Right lobe of liver (tissue), 6 donors: ENCODE data around the gene FIBP. TPM values are rescaled to one million over a fixed set of nuclear protein-coding genes. Genes with fewer than 3 reads are reported as not detected.

Experiments
- ATAC-seq, 4 donors: fragments of 200-7000 bp; cut with Tn5 transposase; one replicate each; pipeline ENCODE4 v1.9.1; 2020; ENCODE audit warnings: mild to moderate bottlenecking in 4 of 4, moderate library complexity in 4 of 4
- DNase-seq, 3 donors: peaks; one replicate each; pipeline ENCODE4 v3.0.0-alpha.2; 2020
- H3K27ac ChIP-seq, 3 donors: fragments of 200-600 bp; one replicate each; pipeline ENCODE4 v1.8.0; 2022
- H3K27me3 ChIP-seq, 2 donors: fragments of 200-600 bp; one replicate each; pipeline ENCODE4 v1.8.0; 2022
- H3K36me3 ChIP-seq, 4 donors: fragments of 200-600 bp; sonication (generic) in 1 of 4; one replicate each; pipeline versions ENCODE4 v1.5.1 to v1.8.0; 2017 to 2022; ENCODE audit warnings: control low read depth in 1 of 4
- H3K4me1 ChIP-seq, 4 donors: fragments of 200-600 bp; sonication (generic) in 1 of 4; one replicate each; pipeline versions ENCODE4 v1.5.1 to v1.8.0; 2017 to 2022; ENCODE audit warnings: control low read depth in 1 of 4
- H3K4me3 ChIP-seq, 3 donors: fragments of 200-600 bp; one replicate each; pipeline ENCODE4 v1.8.0; 2022
- H3K9me3 ChIP-seq, 4 donors: fragments of 200-600 bp; sonication (generic) in 1 of 4; one replicate each; pipeline versions ENCODE4 v1.5.1 to v1.8.0; 2017 to 2022; ENCODE audit warnings: control low read depth in 1 of 4
- CTCF ChIP-seq, 4 donors: fragments of 200-600 bp in 3 of 4; fragments of 450-650 bp in 1 of 4; IDR thresholded peaks; one replicate each; pipeline versions ENCODE4 v1.5.1 to v1.8.0; 2016 to 2022; ENCODE audit warnings: antibody characterized with exemption in 4 of 4, mild to moderate bottlenecking in 2 of 4
- POLR2A ChIP-seq: fragments of 450-650 bp; IDR thresholded peaks from one replicate; pipeline ENCODE4 v1.6.1; 2017; ENCODE audit warnings: antibody characterized with exemption, mild to moderate bottlenecking
- WGBS: methylation state at CpG from one replicate; pipeline ENCODE4 v1.1.6; 2018; ENCODE audit warnings: low coverage, low lambda C conversion rate; ENCODE audit not compliant: insufficient coverage; ENCODE audit errors: missing lambda C conversion rate; 5-methylcytosine and 5-hydroxymethylcytosine counted together
- intact Hi-C, 2 donors: fragments of 100-400 bp; cut with DNase I; formaldehyde crosslinking; loops; one replicate each; pipeline versions ENCODE4 v1.11.2 to v1.14.1; 2022
- total RNA-seq, 6 experiments: library from RNA; depleted of rRNA in 2 of 6; stranded (reverse); fragments of >200 nt in 2 of 6; fragmentation: NEBNext Ultra II Directional in 3 of 6; extraction: Animal tissue kit (Norgen Biotek cat#: 25700) in 3 of 6; gene quantifications; one replicate each; pipeline versions ENCODE4 v1.1.0 to v1.2.4, GENCODE V29; 2016 to 2023
- donor health status: DM: no; HTN: yes; CAD: no.
- donor health status: DM: no; HTN: no; CAD: no.
- donor health status: DM: no; HTN: no; CAD: no.
- donor health status: DM: no; HTN: yes; CAD: no.
- donor health status: DM: no; HTN: yes; CAD: no.

FIBP gene
- total RNA-seq, 6 experiments from 2014 or later, result 19.4 to 66.1 (median 23.3) TPM

GRCh38 chr11:65898656-65899355, 10.5 kb upstream of the FIBP start:
- WGBS, result 80% methylated on average over 8 of the region's 28 CpGs
- DNase-seq (no peak), ATAC-seq (no peak)
- intact Hi-C loops, result no loop called here
- TF ChIP-seq POLR2A, result no peak
- TF ChIP-seq CTCF (IDR thresholded peaks at IDR 0.05), result no peak
- Histone ChIP-seq H3K27ac (no peak overlapping the region), H3K36me3 (no peaks in the 10 kb centered on the region), H3K9me3 (no peaks in the 10 kb centered on the region), H3K4me1 (peaks cover 0 to 9% (median 3%) of the 10 kb centered on the region in 4 donors), H3K27me3 (no peaks in the 10 kb centered on the region), H3K4me3 (peak overlapping the region; percentile 40 to 49 (median 47))

GRCh38 chr11:65897020-65897471, 8.8 kb upstream of the FIBP start:
- 94% methylated on average over 3 of the region's 4 CpGs for WGBS
- no peaks in the 10 kb centered on the region for H3K27me3 ChIP-seq
- H3K9me3 ChIP-seq, result no peaks in the 10 kb centered on the region
- TF ChIP-seq CTCF (IDR thresholded peaks at IDR 0.05) (no peak), POLR2A (no peak)
- ATAC-seq, result no peak
- H3K36me3 ChIP-seq, result no peaks in the 10 kb centered on the region
- no peak overlapping the region for H3K4me3 ChIP-seq
- peaks cover 0 to 9% (median 3%) of the 10 kb centered on the region in 4 donors for H3K4me1 ChIP-seq
- intact Hi-C loops, result no loop called here
- no peak for DNase-seq
- no peak overlapping the region for H3K27ac ChIP-seq

- H3K27ac ChIP-seq, result no peak overlapping the region
- intact Hi-C loops, result no loop called here
- H3K27me3 ChIP-seq, result no peaks in the 10 kb centered on the region
- H3K4me3 ChIP-seq, result no peak overlapping the region
- no peaks in the 10 kb centered on the region for H3K36me3 ChIP-seq
- H3K9me3 ChIP-seq, result no peaks in the 10 kb centered on the region
- no peak for ATAC-seq
- no peak for DNase-seq
- 90% methylated on average over 9 of the region's 14 CpGs for WGBS
- H3K4me1 ChIP-seq, result peaks cover 0 to 13% (median 3%) of the 10 kb centered on the region in 4 donors
- TF ChIP-seq CTCF (IDR thresholded peaks at IDR 0.05) (no peak), POLR2A (no peak)
These were observed 8.0 kb upstream of the FIBP start for GRCh38 chr11:65896034-65896999.

- Histone ChIP-seq H3K9me3 (no peaks in the 10 kb centered on the region), H3K27me3 (no peaks in the 10 kb centered on the region), H3K27ac (no peak overlapping the region), H3K36me3 (no peaks in the 10 kb centered on the region), H3K4me1 (peaks cover 0 to 19% (median 3%) of the 10 kb centered on the region in 4 donors), H3K4me3 (no peak overlapping the region)
- intact Hi-C loops, result no loop called here
- TF ChIP-seq POLR2A, result no peak
- TF ChIP-seq CTCF (IDR thresholded peaks at IDR 0.05), result no peak
- no peak for DNase-seq
- WGBS, result 83% methylated on average over 4 of the region's 5 CpGs
- ATAC-seq, result no peak
These were observed 7.3 kb upstream of the FIBP start for GRCh38 chr11:65895482-65895981.
